Jurkat, Clone E6-1 (cell line): ENCODE measurements around the gene SEPTIN7.

Source experiments
- DNase-seq: peaks from one replicate; pipeline ENCODE4 v3.0.0-alpha.2; 2011; ENCODE audit warnings: low read depth, low spot score
- H3K4me3 ChIP-seq: 2 replicates; pipeline ENCODE4 v1.5.1; 2011; ENCODE audit warnings: mild to moderate bottlenecking, low read length, control low read depth, moderate library complexity

SEPTIN7 gene

GRCh38 chr7:35819954-35820703 lies 19.3 kb downstream of the SEPTIN7 start:
- DNase-seq = no peak
- H3K4me3 ChIP-seq = no peak overlapping the region

GRCh38 chr7:35820858-35821257 lies 20.0 kb downstream of the SEPTIN7 start:
- DNase-seq = no peak
- no peak overlapping the region for H3K4me3 ChIP-seq

- no peak for DNase-seq
- no peak overlapping the region for H3K4me3 ChIP-seq
These were observed 22.6 kb downstream of the SEPTIN7 start for GRCh38 chr7:35823440-35823839.

- H3K4me3 ChIP-seq = no peak overlapping the region
- DNase-seq = no peak
These were observed 25.1 kb downstream of the SEPTIN7 start for GRCh38 chr7:35825974-35826373.

- H3K4me3 ChIP-seq = no peak overlapping the region
- DNase-seq = no peak
These were observed 25.9 kb downstream of the SEPTIN7 start for GRCh38 chr7:35826751-35827150.

- no peak for DNase-seq
- H3K4me3 ChIP-seq = no peak overlapping the region
These were observed 28.0 kb downstream of the SEPTIN7 start for GRCh38 chr7:35828817-35829216.

- no peak overlapping the region for H3K4me3 ChIP-seq
- DNase-seq = no peak
These were observed 30.4 kb downstream of the SEPTIN7 start for GRCh38 chr7:35831208-35831607.

- no peak overlapping the region for H3K4me3 ChIP-seq
- DNase-seq = no peak
These were observed 39.3 kb downstream of the SEPTIN7 start for GRCh38 chr7:35839860-35840854.

- no peak overlapping the region for H3K4me3 ChIP-seq
- no peak for DNase-seq
These were observed 46.1 kb downstream of the SEPTIN7 start for GRCh38 chr7:35846816-35847412.

- no peak overlapping the region for H3K4me3 ChIP-seq
- DNase-seq = no peak
These were observed 47.9 kb downstream of the SEPTIN7 start for GRCh38 chr7:35848725-35849124.

GRCh38 chr7:35849158-35849831 lies 48.4 kb downstream of the SEPTIN7 start:
- no peak for DNase-seq
- H3K4me3 ChIP-seq = no peak overlapping the region

GRCh38 chr7:35849954-35850353 lies 49.1 kb downstream of the SEPTIN7 start:
- no peak for DNase-seq
- H3K4me3 ChIP-seq = no peak overlapping the region
